ENCODE measurements around the gene STXBP5.

DNA sequence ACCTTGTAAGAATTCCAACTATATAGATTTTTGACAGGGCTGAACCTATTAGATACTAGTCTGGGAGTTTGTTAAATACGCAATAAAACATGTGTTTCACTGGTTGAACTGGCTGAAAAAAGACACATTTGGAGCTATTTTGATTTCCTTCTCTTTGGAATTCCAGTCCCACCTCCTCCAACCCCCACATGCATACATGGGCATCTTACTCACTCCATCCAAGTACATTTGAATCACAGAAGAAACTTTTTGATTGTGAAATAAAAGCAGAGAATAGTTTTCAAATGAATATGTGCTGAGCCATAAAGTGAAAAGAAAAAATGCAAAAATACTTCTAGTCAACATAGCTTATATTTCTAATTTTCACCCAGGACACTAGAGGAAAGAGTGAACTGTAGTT is 33.9 kb upstream of the STXBP5 start:
- TF ChIP-seq POLR2A (IDR thresholded peaks at IDR 0.05): no peak
- TF ChIP-seq, protein P1, sequence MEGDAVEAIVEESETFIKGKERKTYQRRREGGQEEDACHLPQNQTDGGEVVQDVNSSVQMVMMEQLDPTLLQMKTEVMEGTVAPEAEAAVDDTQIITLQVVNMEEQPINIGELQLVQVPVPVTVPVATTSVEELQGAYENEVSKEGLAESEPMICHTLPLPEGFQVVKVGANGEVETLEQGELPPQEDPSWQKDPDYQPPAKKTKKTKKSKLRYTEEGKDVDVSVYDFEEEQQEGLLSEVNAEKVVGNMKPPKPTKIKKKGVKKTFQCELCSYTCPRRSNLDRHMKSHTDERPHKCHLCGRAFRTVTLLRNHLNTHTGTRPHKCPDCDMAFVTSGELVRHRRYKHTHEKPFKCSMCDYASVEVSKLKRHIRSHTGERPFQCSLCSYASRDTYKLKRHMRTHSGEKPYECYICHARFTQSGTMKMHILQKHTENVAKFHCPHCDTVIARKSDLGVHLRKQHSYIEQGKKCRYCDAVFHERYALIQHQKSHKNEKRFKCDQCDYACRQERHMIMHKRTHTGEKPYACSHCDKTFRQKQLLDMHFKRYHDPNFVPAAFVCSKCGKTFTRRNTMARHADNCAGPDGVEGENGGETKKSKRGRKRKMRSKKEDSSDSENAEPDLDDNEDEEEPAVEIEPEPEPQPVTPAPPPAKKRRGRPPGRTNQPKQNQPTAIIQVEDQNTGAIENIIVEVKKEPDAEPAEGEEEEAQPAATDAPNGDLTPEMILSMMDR (IDR thresholded peaks at IDR 0.05): no peak

All from lower leg skin (tissue), 3 donors.